Measurements from ENCODE around the gene NANOG.
A peak's percentile ranks its signal among the peaks of the same experiment; 100 is the strongest.
"Not testable (repeated sequence)": the region's sequence is repeated elsewhere in the genome, so short reads cannot be mapped to it uniquely, and the experiment has no call there.

Gene NANOG

DNA sequence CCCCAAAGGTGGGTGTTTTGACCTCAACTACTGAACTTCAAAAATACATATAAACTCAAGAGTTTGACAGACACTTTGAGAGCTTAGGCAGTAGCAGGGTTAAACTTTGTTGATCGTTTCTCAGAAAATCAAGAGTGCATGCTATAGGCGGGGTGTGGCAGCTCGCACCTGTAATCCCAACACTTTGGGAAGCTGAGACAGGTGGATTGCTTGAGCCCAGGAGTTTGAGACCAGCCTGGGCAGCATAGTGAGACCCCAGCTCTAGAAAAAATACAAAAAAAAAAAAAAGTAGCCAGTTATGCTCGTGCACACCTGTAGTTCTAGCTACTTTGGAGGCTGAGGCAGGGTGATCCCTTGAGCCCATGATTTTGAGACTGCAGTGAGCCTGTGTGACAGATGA lies 12.3 kb downstream of the NANOG start:
- no peak for DNase-seq (ENCODE audit: low read depth)

DNA sequence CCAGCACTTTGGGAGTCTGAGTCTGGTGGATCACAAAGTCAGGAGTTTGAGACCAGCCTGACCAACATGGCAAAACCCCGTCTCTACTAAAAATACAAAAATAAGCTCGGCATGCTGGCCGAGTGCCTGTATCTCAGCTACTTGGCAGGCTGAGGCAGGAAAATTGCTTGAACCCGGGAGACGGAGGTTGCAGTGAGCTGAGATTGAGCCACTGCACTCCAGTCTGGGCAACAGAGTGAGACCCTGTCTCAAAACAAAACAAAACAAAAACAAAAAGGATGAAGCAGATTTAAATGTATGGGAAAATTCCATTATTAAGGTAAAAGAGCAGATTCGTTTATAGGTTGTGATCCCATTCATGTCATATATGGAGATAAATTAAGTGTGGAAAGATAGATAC lies 17.1 kb downstream of the NANOG start:
- DNase-seq (ENCODE audit: low read depth): not testable (repeated sequence)

GRCh38 chr12:7806863-7807487 lies 17.8 kb downstream of the NANOG start:
- peak; percentile 38 for DNase-seq (ENCODE audit: low read depth)

DNA sequence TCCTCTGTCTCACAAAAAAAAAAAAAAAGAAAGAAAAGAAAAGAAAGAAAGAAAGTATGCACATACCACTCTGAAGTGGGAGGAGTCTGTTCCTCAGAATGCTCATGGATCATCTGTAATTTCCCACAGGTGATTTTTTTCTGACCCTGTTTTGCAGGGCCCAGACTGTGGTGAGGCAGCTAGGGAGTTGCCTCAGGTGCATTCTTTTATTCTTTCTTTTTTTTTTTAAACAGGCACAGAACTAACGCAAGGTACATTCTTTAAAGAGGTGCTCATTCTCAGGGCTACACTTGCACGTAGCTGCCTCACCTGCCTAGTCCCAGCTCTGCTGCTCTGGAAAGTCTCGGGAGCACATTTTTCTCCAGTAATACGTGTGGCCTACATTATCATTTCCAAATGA lies 36.6 kb downstream of the NANOG start:
- DNase-seq (ENCODE audit: low read depth): not testable (repeated sequence)

DNA sequence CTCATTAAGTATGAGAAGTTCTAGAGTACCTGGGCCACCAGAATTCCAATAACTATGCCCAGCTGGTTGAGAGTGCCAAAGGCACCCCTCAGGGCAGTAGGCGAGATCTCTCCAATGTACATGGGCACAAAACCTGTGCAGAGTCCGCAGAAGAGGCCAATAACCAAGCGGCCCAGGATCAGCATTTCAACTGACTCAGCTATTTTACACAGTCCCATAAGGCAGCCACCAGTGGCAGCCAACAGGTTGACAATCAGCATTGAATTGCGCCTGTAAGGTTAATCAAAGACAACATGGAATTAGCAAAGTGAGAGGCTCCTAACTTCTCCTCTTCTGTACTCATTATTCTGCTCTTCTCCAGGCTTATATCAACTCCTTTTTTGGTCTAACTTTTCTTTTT lies 40.5 kb downstream of the NANOG start:
- not testable (repeated sequence) for DNase-seq (ENCODE audit: low read depth)

GRCh38 chr12:7832059-7832696 lies 43.0 kb downstream of the NANOG start:
- DNase-seq (ENCODE audit: low read depth): no peak

GRCh38 chr12:7833201-7833600 lies 44.0 kb downstream of the NANOG start:
- not testable (repeated sequence) for DNase-seq (ENCODE audit: low read depth)

GRCh38 chr12:7833831-7834230 lies 44.6 kb downstream of the NANOG start:
- no peak for DNase-seq (ENCODE audit: low read depth)

DNA sequence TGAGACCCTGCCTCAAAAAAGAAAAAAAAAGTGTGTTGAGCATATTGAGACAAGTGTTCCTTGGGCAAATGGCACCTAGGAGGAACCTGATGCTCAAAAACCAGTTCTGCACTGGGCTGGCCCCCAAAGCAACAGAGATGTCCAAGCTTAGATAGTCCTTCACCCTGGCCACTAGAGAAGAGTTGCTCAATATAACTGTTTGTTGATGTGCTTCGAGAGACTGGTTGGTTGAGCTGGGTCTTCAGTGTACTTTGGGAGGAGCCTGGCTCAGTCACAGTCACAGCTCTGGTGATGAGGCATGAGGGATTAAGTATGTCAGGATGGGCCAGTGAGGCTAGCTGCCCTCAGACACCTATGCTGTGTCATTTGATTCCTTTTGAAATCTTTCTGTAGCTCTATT lies 45.5 kb downstream of the NANOG start:
- no peak for DNase-seq (ENCODE audit: low read depth)

DNA sequence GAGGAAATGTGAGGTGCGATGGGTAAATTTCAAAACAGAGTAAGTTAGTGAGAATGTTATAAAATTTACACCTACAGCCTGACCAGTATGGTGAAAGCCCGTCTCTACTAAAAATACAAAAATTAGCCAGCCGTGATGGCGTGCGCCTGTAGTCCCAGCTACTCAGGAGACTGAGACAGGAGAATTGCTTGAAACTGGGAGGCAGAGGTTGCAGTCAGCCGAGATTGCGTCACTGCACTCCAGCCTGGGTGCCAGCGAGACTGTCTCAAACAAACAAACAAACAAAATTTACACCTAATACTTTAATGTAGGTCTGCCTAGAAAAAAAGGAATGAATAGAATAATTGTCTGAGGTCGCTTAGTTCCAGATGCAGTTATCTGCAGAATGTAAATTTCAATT lies 45.9 kb downstream of the NANOG start:
- no peak for DNase-seq (ENCODE audit: low read depth)

GRCh38 chr12:7835766-7836165 lies 46.6 kb downstream of the NANOG start:
- no peak for DNase-seq (ENCODE audit: low read depth)

DNA sequence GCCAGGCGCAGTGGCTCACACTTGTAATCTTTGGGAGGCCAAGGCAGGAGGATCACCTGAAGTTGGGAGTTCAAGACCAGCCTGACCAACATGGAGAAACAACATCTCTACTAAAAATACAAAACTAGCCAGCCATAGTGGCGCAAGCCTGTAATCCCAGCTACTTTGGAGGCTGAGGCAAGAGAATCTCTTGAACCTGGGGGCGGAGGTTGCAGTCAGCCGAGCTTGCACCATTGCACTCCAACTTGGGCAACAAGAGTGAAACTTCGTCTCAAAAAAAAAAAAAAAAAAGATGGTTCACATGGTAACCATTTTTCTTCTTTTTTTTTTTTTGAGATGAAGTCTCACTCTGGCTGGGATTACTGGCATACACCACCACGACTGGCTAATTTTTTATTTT lies 48.2 kb downstream of the NANOG start:
- no peak for DNase-seq (ENCODE audit: low read depth)

DNA sequence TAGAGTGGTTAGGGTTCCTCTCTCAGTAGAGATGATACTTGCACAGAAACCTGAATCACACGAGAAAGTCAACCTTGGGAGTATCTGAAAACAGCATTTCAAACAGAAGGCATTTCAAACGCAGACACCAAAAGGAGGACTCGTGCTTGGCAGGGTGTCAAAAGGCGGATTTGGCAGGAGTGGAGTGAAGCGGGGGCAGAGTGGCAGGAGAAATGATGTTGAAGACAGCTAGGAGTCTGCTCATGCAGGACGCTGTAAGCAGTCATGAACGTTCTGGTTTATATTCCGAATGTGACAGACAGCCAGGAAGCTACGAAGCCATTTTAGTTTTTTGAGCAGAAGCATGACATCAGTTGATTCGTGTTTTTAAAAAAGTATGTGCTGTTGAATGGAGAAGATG lies 50.0 kb downstream of the NANOG start:
- DNase-seq (ENCODE audit: low read depth): not testable (repeated sequence)

- DNase-seq (ENCODE audit: low read depth): not testable (repeated sequence)
Measured at GRCh38 chr12:7839848-7840247, 50.6 kb downstream of the NANOG start.

- DNase-seq (ENCODE audit: low read depth): not testable (repeated sequence)
Measured at GRCh38 chr12:7842444-7842843, 53.2 kb downstream of the NANOG start.

DNA sequence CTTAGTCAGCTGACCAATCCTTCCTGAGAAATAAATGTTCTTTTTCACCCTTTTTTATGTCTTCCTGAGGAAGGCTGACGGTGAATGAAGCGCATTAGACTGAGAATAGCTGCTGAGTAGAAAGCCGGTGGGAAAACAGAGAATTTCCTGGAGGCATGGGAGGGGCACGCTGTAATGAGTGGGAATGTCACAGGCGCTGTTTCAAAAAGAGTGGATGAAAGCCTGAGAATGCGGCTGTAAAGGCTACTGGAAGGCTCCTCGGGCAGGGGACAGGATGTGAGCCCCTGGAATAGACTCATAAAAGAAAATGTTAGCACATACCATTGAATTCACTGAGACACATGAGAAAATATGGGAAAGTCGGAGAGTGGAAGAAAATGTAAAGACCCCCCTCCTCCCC lies 53.9 kb downstream of the NANOG start:
- not testable (repeated sequence) for DNase-seq (ENCODE audit: low read depth)

DNA sequence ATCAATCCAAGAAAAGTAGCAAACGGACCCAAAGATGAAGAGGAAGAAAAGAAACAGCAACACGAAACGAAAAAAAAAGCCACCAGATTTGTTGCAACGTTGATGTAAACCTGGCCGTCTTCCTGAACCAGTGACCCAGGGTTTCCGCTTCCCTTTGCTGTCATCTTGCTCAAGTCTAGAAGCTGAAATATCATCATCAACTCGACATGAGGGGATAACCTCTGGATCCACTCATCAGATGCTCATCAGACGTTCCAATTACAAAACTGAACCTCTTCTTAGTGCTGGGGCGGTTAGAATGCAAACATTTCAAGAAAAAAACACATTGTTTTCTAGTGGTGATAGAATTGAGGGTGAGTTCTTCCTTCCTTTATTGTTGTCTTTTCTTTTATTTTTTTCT lies 54.4 kb downstream of the NANOG start:
- DNase-seq (ENCODE audit: low read depth): not testable (repeated sequence)

DNA sequence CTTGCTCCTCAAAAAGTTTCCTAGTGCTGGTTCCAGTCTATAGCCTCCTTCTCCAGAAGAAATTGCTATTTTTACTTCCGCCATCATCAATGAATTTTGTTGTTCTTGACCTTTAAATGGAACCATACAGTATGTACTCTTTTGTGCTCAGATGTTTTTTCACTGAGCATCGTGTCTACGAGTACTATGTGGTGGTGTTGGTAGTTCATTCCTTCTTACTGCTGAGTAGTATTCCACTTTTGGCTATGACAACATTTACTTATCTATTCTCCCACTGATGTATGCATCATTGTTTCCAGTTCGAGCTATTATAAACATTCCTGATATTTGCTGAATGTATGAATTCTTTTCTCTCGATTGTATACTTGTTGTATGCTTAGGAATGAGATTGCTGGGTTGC lies 54.9 kb downstream of the NANOG start:
- DNase-seq (ENCODE audit: low read depth): no peak

DNA sequence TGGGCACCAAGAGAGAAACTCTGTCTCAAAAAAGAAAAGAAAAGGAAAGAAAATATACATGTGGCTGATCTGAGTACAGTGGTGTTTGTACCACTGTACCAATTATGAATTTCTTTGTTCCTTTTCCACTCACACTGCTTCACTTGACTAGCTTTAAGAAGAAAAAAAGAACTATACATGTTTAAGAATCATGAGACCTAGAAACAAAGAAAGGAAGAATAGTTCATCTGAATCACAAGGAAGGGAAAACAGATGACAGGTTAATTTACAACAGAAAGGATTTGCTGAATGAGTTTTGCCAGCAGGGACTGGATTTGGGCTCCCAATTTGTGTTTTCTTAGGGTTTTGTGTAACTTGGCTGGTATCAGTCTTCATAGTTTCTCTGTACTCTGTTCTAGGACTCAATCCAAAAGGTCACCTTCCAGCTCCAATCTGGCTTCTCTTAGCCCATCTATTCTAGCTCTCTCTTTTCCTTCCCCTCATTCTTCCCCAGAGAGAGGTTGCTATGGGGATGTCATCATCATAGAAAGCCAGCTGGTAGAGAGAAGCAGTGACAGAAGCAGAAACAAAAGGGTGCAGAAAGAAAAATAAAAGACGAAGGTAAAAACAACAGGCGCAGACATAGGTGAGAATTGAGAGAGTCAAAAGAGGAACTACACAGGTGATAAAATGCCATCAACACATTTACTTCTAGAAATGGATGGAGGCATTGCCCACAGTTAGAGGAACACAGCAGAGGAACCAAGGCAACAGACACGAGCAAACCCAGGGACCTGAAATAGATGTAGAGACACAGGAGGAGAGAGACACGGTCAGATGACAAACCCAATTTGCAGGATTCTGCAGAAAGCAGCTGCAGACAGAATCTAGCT lies 58.3 kb downstream of the NANOG start:
- not testable (repeated sequence) for DNase-seq (ENCODE audit: low read depth)

DNA sequence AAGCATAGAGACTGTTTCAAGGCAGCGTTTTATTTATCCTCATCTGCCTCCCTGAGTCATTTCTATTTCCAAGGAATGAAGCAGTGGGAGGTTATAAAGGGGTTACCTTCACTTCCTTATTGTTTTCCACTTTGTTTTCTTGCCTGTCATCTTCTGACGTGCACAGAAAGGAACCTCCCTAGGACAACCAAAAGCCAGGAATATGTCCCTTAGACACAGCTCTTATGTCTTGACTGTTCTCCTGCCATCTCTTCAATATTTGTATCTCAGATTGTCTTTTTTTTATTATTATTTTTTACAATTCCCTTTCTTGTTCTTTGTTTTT lies 58.9 kb downstream of the NANOG start:
- DNase-seq (ENCODE audit: low read depth): not testable (repeated sequence)
